Measurements from ENCODE around the gene PAWR.

GRCh38 chr12:79674629-79675028 lies 16.1 kb downstream of the PAWR start:
- TF ChIP-seq CTCF (IDR thresholded peaks at IDR 0.05; ENCODE audit: low read depth, low read length, poor library complexity, severe bottlenecking), result no peak
- TF ChIP-seq EZH2phosphoT487 (IDR thresholded peaks at IDR 0.05; ENCODE audit: borderline replicate concordance, low read length), result no peak

All from DOHH2 (cell line).